ENCODE results near the gene BCL2L11.

DNA sequence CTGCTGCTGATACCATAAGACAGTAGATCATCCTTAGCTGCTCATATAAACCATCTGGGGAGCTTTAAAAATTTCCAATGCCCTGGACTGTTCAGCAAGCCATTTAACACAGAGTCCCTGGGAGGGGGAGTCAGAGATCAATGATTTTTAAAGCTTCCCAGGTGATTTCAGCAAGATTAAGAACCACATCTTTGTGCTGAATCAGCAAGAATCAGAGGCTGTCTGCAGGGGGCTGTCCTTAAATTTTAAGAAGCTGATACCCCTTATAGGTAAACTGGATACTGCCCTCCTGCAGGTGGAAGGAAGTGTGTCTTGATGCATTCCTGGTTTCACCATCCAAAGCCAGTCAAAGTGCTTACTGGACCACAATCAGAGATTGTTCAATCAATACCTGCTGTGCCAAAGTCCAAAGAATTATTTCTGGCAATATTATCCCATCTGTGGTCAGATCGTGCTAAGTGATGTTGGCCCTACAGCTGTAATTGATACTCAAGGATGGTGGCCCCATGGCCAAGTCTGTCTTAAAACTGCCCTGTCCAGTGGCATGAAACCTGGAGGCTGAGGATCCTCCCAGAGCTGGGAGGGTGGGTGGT, 72.2 kb downstream of the BCL2L11 start:
- TF ChIP-seq, protein P1, sequence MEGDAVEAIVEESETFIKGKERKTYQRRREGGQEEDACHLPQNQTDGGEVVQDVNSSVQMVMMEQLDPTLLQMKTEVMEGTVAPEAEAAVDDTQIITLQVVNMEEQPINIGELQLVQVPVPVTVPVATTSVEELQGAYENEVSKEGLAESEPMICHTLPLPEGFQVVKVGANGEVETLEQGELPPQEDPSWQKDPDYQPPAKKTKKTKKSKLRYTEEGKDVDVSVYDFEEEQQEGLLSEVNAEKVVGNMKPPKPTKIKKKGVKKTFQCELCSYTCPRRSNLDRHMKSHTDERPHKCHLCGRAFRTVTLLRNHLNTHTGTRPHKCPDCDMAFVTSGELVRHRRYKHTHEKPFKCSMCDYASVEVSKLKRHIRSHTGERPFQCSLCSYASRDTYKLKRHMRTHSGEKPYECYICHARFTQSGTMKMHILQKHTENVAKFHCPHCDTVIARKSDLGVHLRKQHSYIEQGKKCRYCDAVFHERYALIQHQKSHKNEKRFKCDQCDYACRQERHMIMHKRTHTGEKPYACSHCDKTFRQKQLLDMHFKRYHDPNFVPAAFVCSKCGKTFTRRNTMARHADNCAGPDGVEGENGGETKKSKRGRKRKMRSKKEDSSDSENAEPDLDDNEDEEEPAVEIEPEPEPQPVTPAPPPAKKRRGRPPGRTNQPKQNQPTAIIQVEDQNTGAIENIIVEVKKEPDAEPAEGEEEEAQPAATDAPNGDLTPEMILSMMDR (IDR thresholded peaks at IDR 0.05; ENCODE audit: poor library complexity) = no peak
- no peak for TF ChIP-seq EZH2phosphoT487 (IDR thresholded peaks at IDR 0.05; ENCODE audit: low read depth, severe bottlenecking, unreplicated experiment)
- no peak for TF ChIP-seq EZH2 (IDR thresholded peaks at IDR 0.05; ENCODE audit: borderline replicate concordance)

Data from hepatocyte (in vitro differentiated cells).